ENCODE measurements around the gene MBP. TPM values are rescaled to one million over a fixed set of nuclear protein-coding genes. Genes with fewer than 3 reads are reported as not detected.
"Not testable (repeated sequence)": the region's sequence is repeated elsewhere in the genome, so short reads cannot be mapped to it uniquely, and the experiment has no call there.

Gene MBP
- total and polyA plus RNA-seq, 10 donors = 11.1 to 96.0 (median 70.8) TPM

DNA sequence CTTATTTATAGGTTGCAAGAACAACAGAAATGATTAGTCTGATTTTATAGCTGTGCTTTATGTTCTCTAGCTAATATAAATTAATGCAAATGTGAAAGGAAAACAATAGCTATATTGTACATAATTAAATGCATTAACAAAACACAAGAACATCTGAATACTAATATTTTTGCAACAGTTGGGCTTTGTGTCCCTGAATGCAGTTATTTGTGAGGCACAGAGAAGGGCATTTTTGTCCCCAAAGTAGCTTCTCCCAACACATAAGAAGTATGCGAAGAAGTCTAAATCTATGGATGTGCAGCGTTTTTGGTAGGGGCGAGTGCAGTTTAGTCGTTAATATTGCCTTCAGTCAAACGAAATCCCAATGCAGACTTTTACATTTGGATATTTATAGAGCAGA, 110.0 kb downstream of the MBP start:
- Histone ChIP-seq H3K4me3 (no peak overlapping the region), H3K4me1 (peaks cover 0 to 34% (median 4%) of the 10 kb centered on the region in 6 donors), H3K27ac (no peak overlapping the region), H3K36me3 (peaks cover 0 to 72% (median 20%) of the 10 kb centered on the region in 6 donors), H3K9me3 (no peaks in the 10 kb centered on the region), H3K27me3 (replicated peaks in 1 of 7) (no peaks in the 10 kb centered on the region)
- WGBS, 5 donors = 82 to 90% (median 86%) methylated on average over 5 of the region's 5 CpGs
- intact Hi-C loops (cut with DNase I; ENCODE audit: low total_unique reads) = no loop called here
- no peak for DNase-seq
- no peak for TF ChIP-seq POLR2A (IDR thresholded peaks at IDR 0.05)
- TF ChIP-seq, protein P1, sequence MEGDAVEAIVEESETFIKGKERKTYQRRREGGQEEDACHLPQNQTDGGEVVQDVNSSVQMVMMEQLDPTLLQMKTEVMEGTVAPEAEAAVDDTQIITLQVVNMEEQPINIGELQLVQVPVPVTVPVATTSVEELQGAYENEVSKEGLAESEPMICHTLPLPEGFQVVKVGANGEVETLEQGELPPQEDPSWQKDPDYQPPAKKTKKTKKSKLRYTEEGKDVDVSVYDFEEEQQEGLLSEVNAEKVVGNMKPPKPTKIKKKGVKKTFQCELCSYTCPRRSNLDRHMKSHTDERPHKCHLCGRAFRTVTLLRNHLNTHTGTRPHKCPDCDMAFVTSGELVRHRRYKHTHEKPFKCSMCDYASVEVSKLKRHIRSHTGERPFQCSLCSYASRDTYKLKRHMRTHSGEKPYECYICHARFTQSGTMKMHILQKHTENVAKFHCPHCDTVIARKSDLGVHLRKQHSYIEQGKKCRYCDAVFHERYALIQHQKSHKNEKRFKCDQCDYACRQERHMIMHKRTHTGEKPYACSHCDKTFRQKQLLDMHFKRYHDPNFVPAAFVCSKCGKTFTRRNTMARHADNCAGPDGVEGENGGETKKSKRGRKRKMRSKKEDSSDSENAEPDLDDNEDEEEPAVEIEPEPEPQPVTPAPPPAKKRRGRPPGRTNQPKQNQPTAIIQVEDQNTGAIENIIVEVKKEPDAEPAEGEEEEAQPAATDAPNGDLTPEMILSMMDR (IDR thresholded peaks at IDR 0.05 in 8 of 11, conservative IDR thresholded peaks at IDR 0.05 in 3 of 11) = no peak
- TF ChIP-seq POLR2AphosphoS5 (IDR thresholded peaks at IDR 0.05) = no peak

DNA sequence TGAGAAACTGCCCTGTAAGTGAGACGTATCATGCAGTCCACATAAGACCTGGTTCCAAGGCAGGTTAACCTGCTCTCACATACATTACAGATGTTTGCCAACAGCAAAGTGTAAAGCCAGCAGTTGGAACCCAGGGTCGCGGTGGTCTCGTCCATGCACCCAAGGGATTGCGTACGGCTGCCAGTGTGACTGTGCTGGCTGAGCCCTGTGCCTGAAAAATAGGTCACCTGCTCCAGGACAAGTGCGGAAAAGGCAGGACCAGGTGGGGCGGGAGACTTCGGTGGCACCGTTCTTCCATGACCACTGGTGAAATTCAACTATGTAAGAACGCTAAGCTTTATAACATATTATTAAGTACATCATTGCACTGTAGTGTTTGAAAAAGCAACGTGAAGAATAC, 110.5 kb downstream of the MBP start:
- Histone ChIP-seq H3K4me3 (no peak overlapping the region), H3K27ac (no peak overlapping the region), H3K27me3 (replicated peaks in 1 of 7) (no peaks in the 10 kb centered on the region), H3K36me3 (peaks cover 0 to 77% (median 22%) of the 10 kb centered on the region in 6 donors), H3K4me1 (peaks cover 0 to 34% (median 4%) of the 10 kb centered on the region in 6 donors), H3K9me3 (no peaks in the 10 kb centered on the region)
- intact Hi-C loops (cut with DNase I; ENCODE audit: low total_unique reads) = no loop called here
- DNase-seq = no peak
- TF ChIP-seq, protein P1 (IDR thresholded peaks at IDR 0.05 in 8 of 11, conservative IDR thresholded peaks at IDR 0.05 in 3 of 11) = no peak
- TF ChIP-seq POLR2AphosphoS5 (IDR thresholded peaks at IDR 0.05) (no peak), POLR2A (IDR thresholded peaks at IDR 0.05) (no peak)
- WGBS, 5 donors = 90 to 97% (median 95%) methylated on average over 12 of the region's 12 CpGs

DNA sequence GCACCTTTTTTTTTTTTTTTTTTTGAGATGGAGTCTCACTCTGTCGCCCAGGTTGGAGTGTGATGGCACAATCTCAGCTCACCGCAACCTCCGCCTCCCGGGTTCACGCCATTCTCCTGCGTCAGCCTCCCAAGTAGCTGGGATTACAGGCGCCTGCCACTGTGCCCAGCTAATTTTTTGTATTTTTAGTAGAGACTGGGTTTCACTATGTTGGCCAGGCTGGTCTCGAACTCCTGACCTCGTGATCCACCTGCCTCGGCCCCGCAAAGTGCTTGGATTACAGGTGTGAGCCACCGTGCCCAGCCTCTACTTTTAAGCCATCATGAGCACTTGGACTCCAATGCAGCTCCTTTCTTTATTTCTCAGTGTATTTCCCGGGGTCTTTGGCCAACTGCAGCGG, 111.1 kb downstream of the MBP start:
- H3K36me3 ChIP-seq = peaks cover 0 to 83% (median 27%) of the 10 kb centered on the region in 6 donors
- intact Hi-C loops (cut with DNase I; ENCODE audit: low total_unique reads) = not testable (repeated sequence)
- WGBS, 5 donors = 82 to 96% (median 89%) methylated on average over 14 of the region's 14 CpGs

DNA sequence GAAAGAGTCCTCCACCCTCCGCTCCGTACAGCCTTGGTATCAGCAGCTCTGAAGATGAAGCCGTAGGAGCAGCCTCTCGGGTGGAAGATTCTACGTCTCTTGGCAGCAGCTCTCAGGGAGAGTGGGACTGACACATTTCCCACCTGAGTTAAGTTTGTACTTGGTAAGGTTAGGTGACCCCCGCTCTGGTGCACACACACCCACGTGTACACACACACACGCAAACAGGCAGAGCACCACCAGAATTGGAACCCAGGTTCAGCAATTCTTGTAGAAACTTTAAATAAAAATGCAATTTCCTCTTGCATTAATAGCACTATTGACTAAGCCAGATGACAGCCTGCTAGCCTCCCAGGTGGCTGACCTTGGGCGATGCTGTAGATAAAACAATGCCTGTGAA, 111.5 kb downstream of the MBP start:
- WGBS, 5 donors = 79 to 90% (median 84%) methylated on average over 9 of the region's 9 CpGs
- intact Hi-C loops (cut with DNase I; ENCODE audit: low total_unique reads) = no loop called here
- DNase-seq = no peak
- H3K4me1 ChIP-seq = peaks cover 0 to 34% (median 4%) of the 10 kb centered on the region in 6 donors
- peaks cover 0 to 85% (median 31%) of the 10 kb centered on the region in 6 donors for H3K36me3 ChIP-seq
- no peak overlapping the region for H3K4me3 ChIP-seq
- TF ChIP-seq POLR2AphosphoS5 (IDR thresholded peaks at IDR 0.05) (no peak), POLR2A (IDR thresholded peaks at IDR 0.05) (no peak)
- TF ChIP-seq, protein P1 (IDR thresholded peaks at IDR 0.05 in 8 of 11, conservative IDR thresholded peaks at IDR 0.05 in 3 of 11) = no peak
- no peaks in the 10 kb centered on the region for H3K27me3 ChIP-seq (replicated peaks in 1 of 7)
- H3K27ac ChIP-seq = no peak overlapping the region
- H3K9me3 ChIP-seq = no peaks in the 10 kb centered on the region

More for the DNA sequence above, 111.1 kb downstream of the MBP start:
- not testable (repeated sequence) for H3K4me3 ChIP-seq; DNase-seq; H3K27ac ChIP-seq; H3K27me3 ChIP-seq (replicated peaks in 1 of 7); H3K9me3 ChIP-seq
- peaks cover 0 to 34% (median 4%) of the 10 kb centered on the region in 6 donors for H3K4me1 ChIP-seq

DNA sequence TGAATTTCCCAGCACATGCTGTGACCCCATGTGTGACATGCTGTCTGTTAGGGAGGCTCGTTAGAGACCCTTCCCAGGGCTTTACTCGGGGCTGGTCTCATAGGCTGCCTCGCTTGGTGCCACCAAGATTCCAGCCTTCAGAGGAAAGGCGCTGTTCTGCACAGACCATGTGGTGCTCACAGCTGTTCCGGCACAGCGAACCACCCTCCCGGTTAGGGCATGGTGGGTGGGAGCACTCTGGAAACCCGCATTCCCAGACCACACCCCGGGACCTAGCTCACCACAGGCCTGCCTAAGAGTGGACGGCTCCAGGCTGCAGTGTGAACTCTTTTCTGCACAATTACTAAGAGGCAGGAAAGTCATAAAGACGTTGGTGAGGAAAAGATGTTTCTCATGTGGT, 112.0 kb downstream of the MBP start:
- Histone ChIP-seq H3K36me3 (peaks cover 0 to 85% (median 33%) of the 10 kb centered on the region in 6 donors), H3K4me1 (peaks cover 0 to 36% (median 4%) of the 10 kb centered on the region in 6 donors), H3K9me3 (no peaks in the 10 kb centered on the region), H3K27me3 (replicated peaks in 1 of 7) (no peaks in the 10 kb centered on the region), H3K4me3 (no peak overlapping the region), H3K27ac (no peak overlapping the region)
- 82 to 85% (median 85%) methylated on average over 8 to 11 of the region's 11 CpGs for WGBS, 5 donors
- intact Hi-C loops (cut with DNase I; ENCODE audit: low total_unique reads) = no loop called here
- DNase-seq = no peak
- TF ChIP-seq POLR2AphosphoS5 (IDR thresholded peaks at IDR 0.05) = peak in 1 of 3 donors; percentile 49
- TF ChIP-seq, protein P1 (IDR thresholded peaks at IDR 0.05 in 8 of 11, conservative IDR thresholded peaks at IDR 0.05 in 3 of 11) = no peak

Data from spleen (tissue), 11 donors.